Endothelial cell of umbilical vein (primary cell): ENCODE data around the gene TMEM63B.

Experiments used
- CTCF ChIP-seq, 2 donors: IDR thresholded peaks; 1 replicate in 1 of 2; 2 replicates in 1 of 2; pipeline ENCODE4 v1.5.1; 2011; ENCODE audit warnings: low read length in 2 of 2, mild to moderate bottlenecking in 2 of 2, moderate library complexity in 2 of 2, control low read depth in 1 of 2, inconsistent platforms in 1 of 2, low read depth in 1 of 2; ENCODE audit not compliant: insufficient read depth in 1 of 2; ENCODE audit errors: extremely low read depth in 1 of 2
- EZH2 ChIP-seq: IDR thresholded peaks from 2 replicates; pipeline ENCODE4 v1.6.1; 2012; ENCODE audit warnings: borderline replicate concordance, low read depth, mild to moderate bottlenecking, moderate library complexity, low read length, inconsistent platforms; ENCODE audit not compliant: severe bottlenecking
- FOS ChIP-seq: IDR thresholded peaks from 2 replicates; pipeline ENCODE4 v1.6.1; 2011; ENCODE audit warnings: mild to moderate bottlenecking, low read length, moderate library complexity, borderline replicate concordance; ENCODE audit not compliant: insufficient read depth
- GATA2 ChIP-seq: IDR thresholded peaks from 2 replicates; pipeline ENCODE4 v1.7.0; 2011; ENCODE audit warnings: low read depth, mild to moderate bottlenecking, moderate library complexity, mixed read lengths, low read length; ENCODE audit not compliant: insufficient read length, insufficient read depth
- JUN ChIP-seq: IDR thresholded peaks from 2 replicates; pipeline ENCODE4 v1.6.1; 2011; ENCODE audit warnings: borderline replicate concordance, low read depth; ENCODE audit not compliant: insufficient read length, insufficient read depth
- MAX ChIP-seq: IDR thresholded peaks from 2 replicates; pipeline ENCODE4 v1.6.1; 2011; ENCODE audit not compliant: insufficient read depth, insufficient read length
- MYC ChIP-seq: IDR thresholded peaks from one replicate; pipeline ENCODE4 v1.6.1; 2011; ENCODE audit warnings: mild to moderate bottlenecking, low read depth, low read length
- POLR2A ChIP-seq: IDR thresholded peaks from 2 replicates; pipeline ENCODE4 v1.6.1; 2012; ENCODE audit warnings: low read depth, mild to moderate bottlenecking, control low read depth, low read length
- POLR2AphosphoS5 ChIP-seq: IDR thresholded peaks from 2 replicates; pipeline ENCODE4 v1.6.1; 2012; ENCODE audit warnings: low read depth, mild to moderate bottlenecking, control low read depth, low read length, moderate library complexity; ENCODE audit not compliant: insufficient read depth

- no peak for TF ChIP-seq CTCF (IDR thresholded peaks at IDR 0.05; ENCODE audit: extremely low read depth in 1 of 2, insufficient read depth in 1 of 2, low read depth in 1 of 2, low read length in 2 of 2)
- TF ChIP-seq GATA2 = no peak
- TF ChIP-seq EZH2 = no peak
- no peak for TF ChIP-seq FOS
- no peak for TF ChIP-seq POLR2A
- TF ChIP-seq JUN = no peak
- no peak for TF ChIP-seq POLR2AphosphoS5
- TF ChIP-seq MYC = no peak
- no peak for TF ChIP-seq MAX
Measured at GRCh38 chr6:44157152-44157521, 29.8 kb downstream of the TMEM63B start.
